ENCODE results near the gene PDZRN4.

DNA sequence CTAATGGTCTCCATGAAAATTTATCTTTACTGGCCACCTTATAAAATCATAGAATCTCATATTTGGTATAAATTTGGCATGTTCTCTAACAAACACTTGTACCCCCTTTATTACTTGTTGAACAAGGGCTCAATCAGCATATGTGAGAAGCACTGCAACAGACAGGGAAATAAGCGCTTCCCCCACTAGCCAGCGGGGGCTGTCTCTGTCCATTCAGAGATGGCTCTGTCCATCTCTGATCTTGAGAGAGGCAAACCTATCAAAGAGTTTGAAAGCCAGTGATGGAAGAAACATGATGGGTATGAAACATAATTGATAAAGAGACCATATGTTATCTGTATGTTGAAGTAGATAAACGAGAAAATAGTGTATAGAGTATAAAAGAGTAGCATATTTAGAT is 326.8 kb downstream of the PDZRN4 start:
- TF ChIP-seq CTCF (IDR thresholded peaks at IDR 0.05) (no peak), POLR2AphosphoS5 (IDR thresholded peaks at IDR 0.05) (no peak), POLR2A (IDR thresholded peaks at IDR 0.05) (no peak)
